AG04449 (cell line): ENCODE data around the gene PKN2.

Source experiments
- CTCF ChIA-PET: fragments of 350-600 bp; formaldehyde crosslinking; extraction: SDS; loops from one replicate; lab custom pipeline; 2021; ENCODE audit warnings: antibody characterized with exemption; lab: Yijun Ruan, JAX
- POLR2A ChIA-PET: fragments of 400-600, 350-600 bp; formaldehyde crosslinking; extraction: SDS; loops from one replicate; lab custom pipeline; 2020; ENCODE audit warnings: antibody characterized with exemption, inconsistent platforms; lab: Yijun Ruan, JAX
- DNase-seq: peaks from one replicate; pipeline ENCODE4 v3.0.0-alpha.2; 2010; ENCODE audit warnings: low read depth, low spot score
- H3K4me3 ChIP-seq: 2 replicates; pipeline ENCODE4 v1.5.1; 2011; ENCODE audit warnings: low read depth, mild to moderate bottlenecking, control low read depth, low read length
- CTCF ChIP-seq: IDR thresholded peaks from one replicate; pipeline ENCODE4 v1.5.1; 2011; ENCODE audit warnings: mild to moderate bottlenecking, moderate library complexity, low read length, control low read depth, inconsistent platforms; ENCODE audit not compliant: insufficient read depth; ENCODE audit errors: missing control alignments

The PKN2 gene

GRCh38 chr1:88683541-88684481 lies at the start of gene PKN2:
PKN2 (plus strand) TSS chr1:88684273; CDS start chr1:88684581, 308 bp downstream.
- peak within 1 kb of the TSS; percentile 79 for H3K4me3 ChIP-seq
- DNase-seq = peak; percentile 87
- peak; percentile 35 for TF ChIP-seq CTCF
- ChIA-PET CTCF (interaction anchor here (1.1 to 4.9 kb wide), 9 partner anchors 9 to 193 kb away, joined by 3 to 25 read pairs (median 4); no protein-coding TSS in a partner anchor), POLR2A (interaction anchor here (0.8 to 1.7 kb wide), 2 partner anchors 12 to 207 kb away, joined by 4 to 6 read pairs; partner anchors contain the start of gene GTF2B)

- no peak overlapping the region for H3K4me3 ChIP-seq
- no peak for DNase-seq
- ChIA-PET POLR2A (no interaction called here), CTCF (no interaction called here)
- no peak for TF ChIP-seq CTCF
These were observed 49.5 kb upstream of the PKN2 start for GRCh38 chr1:88634538-88634937.

GRCh38 chr1:88640060-88640459 lies 44.0 kb upstream of the PKN2 start:
- TF ChIP-seq CTCF = no peak
- ChIA-PET POLR2A (no interaction called here), CTCF (no interaction called here)
- no peak overlapping the region for H3K4me3 ChIP-seq
- DNase-seq = no peak

GRCh38 chr1:88645886-88646285 lies 38.2 kb upstream of the PKN2 start:
- TF ChIP-seq CTCF = no peak
- no peak overlapping the region for H3K4me3 ChIP-seq
- POLR2A ChIA-PET = no interaction called here
- DNase-seq = no peak
- CTCF ChIA-PET = interaction anchor here (1.2 to 2.6 kb wide), 3 partner anchors 10 to 11 kb away, joined by 5 to 11 read pairs (median 8); no protein-coding TSS in a partner anchor

GRCh38 chr1:88646476-88647248 lies 37.4 kb upstream of the PKN2 start:
- DNase-seq = no peak
- no peak overlapping the region for H3K4me3 ChIP-seq
- no peak for TF ChIP-seq CTCF
- CTCF ChIA-PET = interaction anchor here (1.2 to 1.9 kb wide), 4 partner anchors 9 to 231 kb away, joined by 4 to 10 read pairs (median 6); no protein-coding TSS in a partner anchor
- POLR2A ChIA-PET = no interaction called here
